SK-N-MC (cell line): Measurements from ENCODE around the gene ABLIM1.

ENCODE experiments used
- EZH2 ChIP-seq: fragments of 200-600 bp; sonication (generic); IDR thresholded peaks from one replicate; pipeline ENCODE4 v1.6.1; 2017; ENCODE audit warnings: antibody characterized with exemption
- FOXP2 ChIP-seq: optimal IDR thresholded peaks from 2 replicates; pipeline ENCODE3; 2011; ENCODE audit warnings: mild to moderate bottlenecking, moderate library complexity; ENCODE audit not compliant: insufficient read depth; ENCODE audit errors: extremely low read length, control extremely low read depth
- POLR2AphosphoS5 ChIP-seq: IDR thresholded peaks from 2 replicates; pipeline ENCODE4 v1.6.1; 2012; ENCODE audit warnings: mild to moderate bottlenecking, low read depth, low read length, borderline replicate concordance

GRCh38 chr10:114668375-114669080 lies 10.5 kb upstream of the ABLIM1 start:
- no peak for TF ChIP-seq POLR2AphosphoS5
- TF ChIP-seq EZH2 = no peak
- TF ChIP-seq FOXP2 = no peak
